K562 (cell line): Measurements from ENCODE around the gene GALNS. TPM values are rescaled to one million over a fixed set of nuclear protein-coding genes. Genes with fewer than 3 reads are reported as not detected.

ENCODE experiments used
- ASH1L ChIP-seq: fragments of 450-650 bp; IDR thresholded peaks from 2 replicates; pipeline ENCODE4 v1.6.1; 2018; ENCODE audit warnings: borderline replicate concordance, mild to moderate bottlenecking, low read depth; ENCODE audit not compliant: partially characterized antibody
- BHLHE40 ChIP-seq: IDR thresholded peaks from 2 replicates; pipeline ENCODE4 v1.6.1; 2011; ENCODE audit warnings: low read length, improper control_type of control experiment
- ETS2 ChIP-seq: IDR thresholded peaks from 2 replicates; pipeline ENCODE4 v1.6.1; 2016; ENCODE audit warnings: borderline replicate concordance, missing genetic modification characterization, mild to moderate bottlenecking, moderate library complexity, missing compliant biosample characterization; ENCODE audit not compliant: poor library complexity, severe bottlenecking
- FOXJ2 ChIP-seq: fragments of 200-800 bp; sonication (Bioruptor generic); IDR thresholded peaks from 2 replicates; pipeline ENCODE4 v1.6.1; 2016; ENCODE audit warnings: missing genetic modification characterization, missing compliant biosample characterization
- GABPB2 ChIP-seq: fragments of 250-450 bp; sonication (Bioruptor Pico); conservative IDR thresholded peaks from 2 replicates; pipeline ENCODE4 v1.5.1; 2021; ENCODE audit warnings: mild to moderate bottlenecking
- GTF2F1 ChIP-seq: IDR thresholded peaks from 2 replicates; pipeline ENCODE4 v1.6.1; 2011; ENCODE audit warnings: low read depth, low read length, improper control_type of control experiment
- HDAC1 ChIP-seq, 2 experiments: fragments of 450-650 bp; IDR thresholded peaks; 2 replicates each; pipeline ENCODE4 v1.6.1; 2016 to 2017; ENCODE audit warnings: inconsistent platforms in 1 of 2, mild to moderate bottlenecking in 1 of 2, moderate library complexity in 1 of 2
- HIVEP1 ChIP-seq: fragments of 250-450 bp; sonication (Bioruptor Pico); IDR thresholded peaks from 2 replicates; pipeline ENCODE4 v1.4.0; 2020; ENCODE audit warnings: mild to moderate bottlenecking
- HMG20A ChIP-seq: fragments of 450-650 bp; formaldehyde crosslinking; conservative IDR thresholded peaks from 2 replicates; pipeline ENCODE4 v1.4.0; 2020; ENCODE audit warnings: mild to moderate bottlenecking, mixed read lengths
- HMGN3 ChIP-seq: IDR thresholded peaks from 2 replicates; pipeline ENCODE4 v1.6.1; 2011; ENCODE audit warnings: borderline replicate concordance, low read depth, mild to moderate bottlenecking, mixed read lengths, low read length; ENCODE audit not compliant: insufficient read length; ENCODE audit errors: extremely low read depth
- ID3 ChIP-seq, 2 experiments: fragments of 250-450 bp in 1 of 2; fragments of 450-650 bp in 1 of 2; sonication (Bioruptor Pico) in 1 of 2; IDR thresholded peaks; 2 replicates each; pipeline versions ENCODE4 v1.6.1 to v1.8.0; 2016 to 2021; ENCODE audit warnings: mild to moderate bottlenecking in 2 of 2, moderate library complexity in 2 of 2, missing compliant biosample characterization in 1 of 2, missing genetic modification characterization in 1 of 2
- NCOA2 ChIP-seq, 2 experiments: fragments of 450-650 bp; IDR thresholded peaks; 2 replicates each; pipeline ENCODE4 v1.6.1; 2018; ENCODE audit warnings: mild to moderate bottlenecking in 2 of 2, moderate library complexity in 1 of 2; ENCODE audit not compliant: partially characterized antibody in 2 of 2
- NELFE ChIP-seq: IDR thresholded peaks from 2 replicates; pipeline ENCODE4 v1.6.1; 2011; ENCODE audit warnings: mild to moderate bottlenecking; ENCODE audit not compliant: insufficient read depth, insufficient read length
- NKRF ChIP-seq: fragments of 450-650 bp; IDR thresholded peaks from 2 replicates; pipeline ENCODE4 v1.6.1; 2016; ENCODE audit warnings: borderline replicate concordance
- NONO ChIP-seq, 2 experiments: fragments of 200-400 bp in 1 of 2; fragments of 450-650 bp in 1 of 2; formaldehyde crosslinking in 1 of 2; IDR thresholded peaks; 2 replicates each; pipeline ENCODE4 v1.6.1; 2017; ENCODE audit warnings: low read depth in 2 of 2, mild to moderate bottlenecking in 2 of 2, moderate library complexity in 2 of 2, low read length in 1 of 2
- POU5F1 ChIP-seq: fragments of 150-350 bp; IDR thresholded peaks from 2 replicates; pipeline ENCODE4 v1.6.1; 2014; ENCODE audit warnings: borderline replicate concordance, low read length, low read depth, mild to moderate bottlenecking; ENCODE audit not compliant: partially characterized antibody
- SRSF3 ChIP-seq: fragments of 200-400 bp; formaldehyde crosslinking; IDR thresholded peaks from 2 replicates; pipeline ENCODE4 v1.6.1; 2016; ENCODE audit warnings: mild to moderate bottlenecking, low read length, moderate library complexity; ENCODE audit not compliant: insufficient read depth
- STAT5A ChIP-seq: IDR thresholded peaks from 2 replicates; pipeline ENCODE4 v1.6.1; 2012; ENCODE audit warnings: low read length, inconsistent platforms, borderline replicate concordance
- TCF3 ChIP-seq: sonication (generic); formaldehyde crosslinking; IDR thresholded peaks from 2 replicates; pipeline ENCODE4 v1.4.0; 2020; ENCODE audit warnings: mild to moderate bottlenecking, missing genetic modification reagents
- TGIF2 ChIP-seq: sonication (generic); formaldehyde crosslinking; IDR thresholded peaks from 2 replicates; pipeline ENCODE4 v1.8.1; 2022; ENCODE audit warnings: mild to moderate bottlenecking, missing genetic modification reagents, moderate library complexity
- THAP12 ChIP-seq: fragments of 250-450 bp; sonication (Bioruptor Pico); IDR thresholded peaks from 2 replicates; pipeline ENCODE4 v1.9.0; 2021; ENCODE audit warnings: mild to moderate bottlenecking, inconsistent platforms
- ZNF212 ChIP-seq: fragments of 450-650 bp; formaldehyde crosslinking; IDR thresholded peaks from 2 replicates; pipeline ENCODE4 v1.4.0; 2020; ENCODE audit warnings: mild to moderate bottlenecking
- ZNF668 ChIP-seq: fragments of 250-450 bp; sonication (Bioruptor Pico); IDR thresholded peaks from 2 replicates; pipeline ENCODE4 v1.8.0; 2022; ENCODE audit warnings: mild to moderate bottlenecking, inconsistent platforms
- polyA plus RNA-seq, 8 experiments: library from polyadenylated mRNA; depleted of rRNA in 4 of 8; stranded (reverse) in 5 of 8; unstranded in 3 of 8; fragments of >200 nt; fragmentation: Nextera tagmentation in 2 of 8; fragmentation: Illumina TruSeq in 1 of 8; extraction: Ambion mirVana in 2 of 8; extraction: Trizol in 1 of 8; gene quantifications; 2 replicates each; pipeline versions ENCODE4 v1.2.1 to v1.2.3, GENCODE V29; 2011 to 2014; ENCODE audit warnings: inconsistent platforms in 1 of 8, missing spikeins in 1 of 8
- total RNA-seq, 7 experiments: library from RNA; depleted of rRNA in 6 of 7; stranded (reverse); fragments of >200 nt in 6 of 7; fragmentation: Illumina TruSeq in 2 of 7; extraction: Trizol in 2 of 7; gene quantifications; 2 replicates each; pipeline versions ENCODE4 v1.2.1 to v1.2.3, GENCODE V29; 2011 to 2021; ENCODE audit warnings: low replicate concordance in 1 of 7

Gene GALNS
- total and polyA plus RNA-seq, 9 of the 15 experiments (the other 6 are each of a cell fraction or from before 2014, with no cell fraction given) = 0.38 to 13.2 (median 4.3) TPM

GRCh38 chr16:88799569-88800276 is 57.0 kb downstream of the GALNS start (continued):
- TF ChIP-seq ASH1L (no peak), POU5F1 (no peak), HMGN3 (no peak), HDAC1 (IDR thresholded peaks at IDR 0.05) (peak in 1 of 2 experiments; percentile 71; a peak in 1 of 4 replicates), SRSF3 (no peak), TGIF2 (CRISPR knock-in tag) (no peak), GTF2F1 (no peak), GABPB2 (CRISPR knock-in tag) (no peak), ZNF212 (CRISPR knock-in tag) (no peak), BHLHE40 (peak; percentile 53), HIVEP1 (CRISPR knock-in tag) (no peak), THAP12 (CRISPR knock-in tag) (no peak), ZNF668 (CRISPR knock-in tag) (no peak), NKRF (no peak), NCOA2 (IDR thresholded peaks at IDR 0.05; ENCODE audit: partially characterized antibody in 2 of 2) (no peak), NONO (IDR thresholded peaks at IDR 0.05; ENCODE audit: low read depth in 2 of 2, low read length in 1 of 2) (no peak), HMG20A (CRISPR knock-in tag) (no peak), FOXJ2 (tag) (no peak), NELFE (no peak), ID3 (CRISPR knock-in tag; IDR thresholded peaks at IDR 0.05) (no peak), ID3 (tag; IDR thresholded peaks at IDR 0.05) (peak; percentile 48), TCF3 (CRISPR knock-in tag) (peak; percentile 96), STAT5A (peak; percentile 86), ETS2 (tag) (no peak)
